T47D (cell line): ENCODE results near the gene TEN1.
"Not testable (repeated sequence)": the region's sequence is repeated elsewhere in the genome, so short reads cannot be mapped to it uniquely, and the experiment has no call there.

Experiments
- DNase-seq, 2 experiments: peaks; one replicate each; pipeline versions ENCODE4 v3.0.0 to v3.0.0-alpha.2; 2011 to 2012; ENCODE audit warnings: low read depth in 1 of 2, low spot score in 1 of 2
- JUND ChIP-seq: IDR thresholded peaks from 2 replicates; pipeline ENCODE4 v1.6.1; 2012; ENCODE audit warnings: low read depth
- in situ Hi-C: cut with HindIII; loops from 2 replicates; pipeline ENCODE4 v1.10.0; 2016; ENCODE audit warnings: low sequenced_read_pairs, low pct_unique_long_range_greater_than_20kb

TEN1 gene

GRCh38 chr17:75959051-75959838 lies 19.8 kb upstream of the TEN1 start:
- no peak for DNase-seq
- in situ Hi-C loops: no loop called here
- no peak for TF ChIP-seq JUND

DNA sequence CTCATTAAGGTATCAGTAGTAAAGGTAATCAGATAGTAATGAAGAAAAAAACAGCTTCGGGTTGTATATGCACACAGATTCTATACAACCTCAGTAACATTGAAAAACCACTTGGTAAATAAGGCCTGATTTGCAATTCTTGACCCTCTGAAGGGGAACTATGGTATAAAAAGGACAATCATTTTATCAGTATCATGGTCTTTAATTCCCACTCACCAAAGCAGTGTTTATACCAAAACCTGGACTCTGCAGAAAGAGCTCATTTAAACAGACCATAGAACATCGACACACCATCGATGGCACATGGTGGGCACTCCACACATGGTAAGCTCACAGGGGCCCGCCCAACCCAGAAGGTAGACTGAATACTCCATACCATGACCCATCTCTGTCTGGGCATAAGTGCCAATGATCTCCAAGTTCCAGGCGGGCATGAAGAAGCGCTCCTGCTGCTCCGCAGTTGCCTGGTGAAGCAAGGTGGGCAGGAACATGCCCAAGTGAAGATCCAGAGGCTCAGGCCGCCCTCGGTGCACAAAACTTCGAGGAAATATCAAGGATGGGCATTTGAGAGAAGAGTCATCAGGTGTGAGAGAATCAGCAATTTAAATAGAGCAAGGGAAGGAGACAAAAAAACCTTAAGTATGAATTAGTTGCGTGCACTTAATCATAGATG lies 19.1 kb upstream of the TEN1 start:
- in situ Hi-C loops: no loop called here
- TF ChIP-seq JUND: no peak
- no peak for DNase-seq

GRCh38 chr17:75965468-75965867 lies 13.6 kb upstream of the TEN1 start:
- TF ChIP-seq JUND: peak; percentile 52; the same call in 1 of the 2 replicates
- DNase-seq: no peak
- in situ Hi-C loops: no loop called here

GRCh38 chr17:75969044-75969443 lies 10.0 kb upstream of the TEN1 start:
- in situ Hi-C loops, DNase-seq: not testable (repeated sequence)

DNA sequence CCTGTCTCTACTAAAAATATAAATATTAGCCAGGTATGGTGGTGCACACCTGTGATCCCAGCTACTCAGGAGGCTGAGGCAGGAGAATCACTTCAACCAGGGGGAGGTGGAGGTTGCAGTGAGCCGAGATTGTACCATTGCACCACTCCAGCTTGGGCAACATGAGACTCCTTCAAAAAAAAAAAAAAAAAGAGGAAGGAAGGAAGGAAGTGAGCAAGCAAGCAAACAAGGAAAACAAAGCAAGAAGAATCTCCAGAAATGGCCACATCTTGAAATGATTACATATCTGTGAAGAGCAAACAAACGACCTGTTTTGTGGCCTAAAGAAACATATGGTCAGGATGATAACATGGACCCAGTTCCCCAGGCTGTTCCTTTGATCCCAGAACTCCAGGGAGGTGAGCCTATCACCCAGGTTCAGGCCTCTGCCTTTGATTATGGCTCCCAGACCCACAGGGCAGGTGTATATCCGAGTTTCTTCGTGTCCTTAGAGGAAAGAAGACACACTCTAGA lies 9.0 kb upstream of the TEN1 start:
- DNase-seq: no peak
- in situ Hi-C loops: no loop called here
- no peak for TF ChIP-seq JUND

DNA sequence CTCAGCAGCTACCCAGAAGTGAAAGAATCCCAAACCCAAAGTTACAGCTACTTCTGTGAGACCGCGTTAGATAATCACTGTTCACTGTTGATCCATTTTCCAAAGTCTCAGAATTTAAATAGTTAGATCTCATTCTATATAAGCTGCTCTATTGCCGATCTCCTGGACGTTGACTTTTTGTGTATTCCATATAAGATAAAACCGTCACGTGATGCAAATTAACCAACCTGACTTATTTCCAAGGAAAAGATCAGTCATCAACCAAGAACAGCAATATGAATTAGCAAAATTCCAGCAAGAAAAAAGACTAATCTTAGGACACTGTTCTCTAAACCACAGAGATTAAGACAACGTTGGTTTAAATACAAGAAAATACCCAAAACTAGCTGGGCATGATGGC lies 8.4 kb upstream of the TEN1 start:
- no peak for TF ChIP-seq JUND
- in situ Hi-C loops: no loop called here
- no peak for DNase-seq

DNA sequence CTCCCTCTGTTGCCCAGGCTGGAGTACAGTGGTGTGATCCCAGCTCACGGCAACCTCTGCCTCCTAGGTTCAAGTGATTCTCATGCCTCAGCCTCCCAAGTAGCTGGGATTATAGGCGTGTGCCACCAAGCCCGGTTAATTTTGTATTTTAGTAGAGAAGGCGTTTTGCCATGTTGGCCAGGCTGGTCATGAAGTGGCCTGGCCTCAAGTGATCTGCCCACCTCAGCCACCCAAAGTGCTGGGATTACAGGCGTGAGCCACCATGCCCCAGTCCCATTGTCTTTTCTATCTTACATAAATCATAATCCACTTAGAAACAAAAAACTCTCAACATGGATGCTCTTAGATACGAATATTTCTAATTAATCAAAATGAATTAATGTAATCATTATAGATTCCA lies 3.9 kb upstream of the TEN1 start:
- in situ Hi-C loops, DNase-seq: not testable (repeated sequence)

GRCh38 chr17:75975757-75976174 lies 3.3 kb upstream of the TEN1 start:
- in situ Hi-C loops: no loop called here
- no peak for DNase-seq
- TF ChIP-seq JUND: no peak

- no peak for TF ChIP-seq JUND
- in situ Hi-C loops: no loop called here
- DNase-seq: no peak
Measured at GRCh38 chr17:75976175-75976848, 2.7 kb upstream of the TEN1 start.

DNA sequence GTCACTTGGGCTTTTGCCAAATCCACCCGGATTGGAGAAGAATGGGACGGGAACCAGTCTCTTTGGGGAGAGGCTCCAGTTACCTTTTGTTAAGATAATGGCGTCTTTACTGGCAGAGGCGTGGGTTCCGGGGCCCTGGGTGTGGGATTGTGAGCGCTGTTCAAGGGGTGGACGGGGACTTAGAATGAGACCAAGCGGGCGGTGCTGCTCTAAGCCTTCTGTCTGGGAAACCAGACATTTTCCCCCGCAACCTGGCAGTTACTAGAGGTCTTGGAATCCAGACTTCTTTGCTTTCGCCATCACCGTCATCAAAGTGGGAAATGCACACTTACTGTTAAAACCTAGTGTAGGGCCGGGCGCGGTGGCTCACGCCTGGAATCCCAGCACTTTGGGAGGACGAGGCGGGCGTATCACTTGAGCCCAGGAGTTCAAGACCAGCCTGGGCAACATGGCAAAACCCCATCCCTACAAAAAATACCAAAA lies 706 bp downstream of the TEN1 start:
- no peak for DNase-seq
- TF ChIP-seq JUND: no peak
- in situ Hi-C loops: no loop called here

- in situ Hi-C loops: no loop called here
- no peak for DNase-seq
- TF ChIP-seq JUND: no peak
Measured at GRCh38 chr17:75980188-75981018, 1.4 kb downstream of the TEN1 start.

DNA sequence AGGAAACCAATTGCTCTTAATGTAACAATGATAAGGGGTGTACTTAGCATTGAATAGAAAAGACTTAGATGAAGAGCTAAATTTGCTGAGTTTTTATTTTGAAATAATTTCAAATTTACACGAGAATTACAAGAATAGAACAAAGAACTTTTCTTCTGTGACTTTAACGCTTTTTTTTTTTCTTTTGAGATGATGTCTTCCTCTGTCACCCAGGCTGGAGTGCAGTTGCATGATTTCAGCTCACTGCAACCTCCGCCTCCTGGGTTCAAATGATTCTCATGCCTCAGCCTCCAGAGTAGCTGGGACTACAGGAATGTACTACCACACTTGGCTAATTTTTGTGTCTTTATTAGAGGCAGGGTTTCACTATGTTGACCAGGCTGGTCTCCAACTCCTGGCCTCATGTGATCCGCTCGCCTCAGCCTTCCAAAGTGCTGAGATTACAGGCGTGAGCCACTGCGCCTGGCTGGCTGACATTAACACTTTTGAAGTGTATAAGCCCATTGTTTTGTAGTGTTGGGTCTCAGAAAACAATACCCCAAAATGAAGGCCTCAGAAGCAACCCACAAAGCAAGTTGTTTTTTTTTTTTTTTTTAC lies 2.1 kb downstream of the TEN1 start:
- in situ Hi-C loops: no loop called here
- no peak for DNase-seq
- no peak for TF ChIP-seq JUND
